EH (cell line): Measurements from ENCODE around the gene EDNRA.
A peak's percentile ranks its signal among the peaks of the same experiment; 100 is the strongest.

ENCODE experiments used
- DNase-seq: peaks from one replicate; pipeline ENCODE4 v3.0.0-alpha.2; 2015; ENCODE audit warnings: low read depth

Gene EDNRA

DNA sequence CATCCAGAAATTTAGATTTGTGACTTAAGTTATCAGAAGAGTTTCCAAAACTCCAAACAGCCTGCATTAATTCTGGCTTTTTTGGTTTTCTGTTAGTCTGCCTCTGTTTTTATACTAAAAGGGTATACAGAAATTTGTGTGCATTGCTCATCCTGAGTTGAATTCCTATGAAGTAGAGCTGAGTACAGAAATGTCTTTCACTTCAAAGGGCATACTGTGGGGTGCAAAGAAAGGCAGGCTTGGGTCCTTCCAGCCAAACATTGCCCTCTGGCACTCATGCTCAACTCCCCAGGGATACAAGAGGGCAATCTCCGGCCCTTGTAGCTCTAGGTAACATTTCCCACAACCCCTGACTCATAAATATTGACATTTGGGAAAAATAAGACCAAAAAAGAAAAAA is 108.7 kb downstream of the EDNRA start:
- DNase-seq, result peak; percentile 26

DNA sequence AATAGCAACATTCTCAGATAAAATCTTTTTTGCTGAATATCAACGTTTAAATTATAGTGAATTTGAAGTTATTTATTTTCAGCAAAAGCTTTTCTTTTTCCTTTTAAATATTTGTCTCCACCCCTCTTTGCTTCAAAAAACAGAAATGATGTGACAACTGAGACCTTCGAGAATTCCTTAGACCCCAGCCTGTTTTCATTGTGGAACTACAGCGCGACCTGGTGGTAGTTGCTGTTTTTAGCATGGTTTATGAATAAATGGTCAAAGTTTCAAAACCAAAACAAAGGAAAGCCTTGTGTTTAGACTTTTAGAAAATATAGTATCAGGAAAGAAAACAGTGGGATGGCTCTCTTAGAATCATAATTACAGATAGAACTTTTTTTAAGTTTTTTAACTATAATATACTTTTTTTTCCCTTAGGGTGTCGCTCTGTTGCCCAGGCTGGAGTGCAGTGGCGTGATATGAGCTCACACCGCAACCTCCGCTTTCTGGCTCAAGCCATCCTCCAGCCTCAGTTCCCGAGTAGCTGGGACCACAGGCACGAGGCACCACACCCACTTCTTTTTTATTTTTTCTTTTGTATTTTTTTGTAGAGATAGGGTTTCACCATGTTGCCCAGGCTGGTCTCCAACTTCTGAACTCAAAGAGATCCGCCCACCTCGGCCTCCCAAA is 109.5 kb downstream of the EDNRA start:
- peak; percentile 71 for DNase-seq

DNA sequence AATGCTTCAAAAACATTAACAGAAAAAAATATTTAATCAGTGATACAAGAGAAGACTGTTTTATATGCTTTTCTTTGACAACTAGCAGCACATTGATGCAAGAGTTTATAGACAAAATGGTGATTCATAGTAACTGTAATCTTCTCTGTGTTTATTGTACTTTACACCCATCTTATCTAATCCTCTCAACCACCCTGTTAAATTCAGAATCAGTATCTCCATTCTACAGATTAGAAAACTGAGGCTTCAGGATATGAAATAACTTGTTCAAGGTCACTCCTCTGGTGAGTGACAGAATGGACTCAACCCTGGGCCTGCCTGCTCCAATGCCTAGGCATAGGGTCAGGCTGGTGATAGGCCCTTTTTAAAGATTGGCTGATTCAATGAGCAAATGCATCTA is 110.2 kb downstream of the EDNRA start:
- DNase-seq, result peak; percentile 46

DNA sequence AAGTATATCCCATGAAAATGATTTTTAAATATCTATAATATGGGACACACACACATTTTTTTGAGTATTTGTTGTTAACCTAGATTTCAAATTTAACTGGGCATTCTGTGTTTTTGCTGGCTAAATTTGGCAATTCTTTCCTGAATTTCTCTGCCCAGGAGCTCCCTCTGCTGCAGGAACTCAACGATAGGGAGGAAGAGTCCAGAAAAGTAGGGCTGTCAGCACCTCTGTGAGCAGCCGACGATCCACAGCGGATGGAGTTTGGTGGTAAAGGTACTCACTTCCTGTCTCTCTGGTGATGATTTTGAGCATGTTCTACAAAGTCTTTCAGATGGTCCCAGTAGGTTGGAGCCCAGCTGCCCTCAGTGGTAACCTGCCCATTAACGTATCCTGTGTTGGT is 113.2 kb downstream of the EDNRA start:
- DNase-seq, result no peak
